Natural killer cell (primary cell): ENCODE measurements around the gene NIPAL1. TPM values are rescaled to one million over a fixed set of nuclear protein-coding genes. Genes with fewer than 3 reads are reported as not detected.

Experiments
- ATAC-seq, 3 donors: fragments of 150-1000 bp in 2 of 3; fragments of 200-7000 bp in 1 of 3; cut with Tn5 transposase; 1 replicate in 1 of 3; 2 replicates in 2 of 3; pipeline ENCODE4 v1.10.0; 2021; ENCODE audit warnings: mild to moderate bottlenecking in 2 of 3, moderate library complexity in 2 of 3
- DNase-seq, 2 donors: peaks; one replicate each; pipeline versions ENCODE4 v3.0.0 to v3.0.0-alpha.2; 2013 to 2021; ENCODE audit warnings: mixed read lengths in 1 of 2
- H3K27ac ChIP-seq: one replicate; pipeline ENCODE4 v1.5.1; 2013; ENCODE audit warnings: mild to moderate bottlenecking, low read length
- H3K27me3 ChIP-seq: one replicate; pipeline ENCODE4 v1.6.1; 2013; ENCODE audit warnings: low read length; ENCODE audit not compliant: control insufficient read depth, insufficient read depth
- H3K36me3 ChIP-seq: one replicate; pipeline ENCODE4 v1.6.1; 2013; ENCODE audit warnings: low read length; ENCODE audit not compliant: control insufficient read depth, insufficient read depth
- H3K4me1 ChIP-seq: one replicate; pipeline ENCODE4 v1.6.1; 2013; ENCODE audit warnings: low read length; ENCODE audit not compliant: control insufficient read depth, insufficient read depth
- H3K4me3 ChIP-seq: one replicate; pipeline ENCODE4 v1.5.1; 2013; ENCODE audit warnings: low read length
- H3K9me3 ChIP-seq: one replicate; pipeline ENCODE4 v1.6.1; 2013; ENCODE audit warnings: low read length; ENCODE audit not compliant: control insufficient read depth, insufficient read depth
- H3K27ac Mint-ChIP-seq, 2 donors: one replicate each; pipeline ENCODE4 v1.8.0; 2022; ENCODE audit warnings: mild to moderate bottlenecking in 2 of 2, mixed read lengths in 2 of 2, moderate library complexity in 1 of 2
- H3K27me3 Mint-ChIP-seq, 2 donors: one replicate each; pipeline ENCODE4 v1.8.0; 2022; ENCODE audit warnings: low read depth in 2 of 2, mixed read lengths in 2 of 2
- H3K36me3 Mint-ChIP-seq: one replicate; pipeline ENCODE4 v1.8.0; 2022; ENCODE audit warnings: mixed read lengths
- H3K4me1 Mint-ChIP-seq, 2 donors: one replicate each; pipeline ENCODE4 v1.8.0; 2022; ENCODE audit warnings: mixed read lengths in 2 of 2
- H3K4me3 Mint-ChIP-seq: one replicate; pipeline ENCODE4 v1.8.0; 2022; ENCODE audit warnings: mild to moderate bottlenecking, moderate library complexity, mixed read lengths
- H3K9me3 Mint-ChIP-seq, 2 donors: one replicate each; pipeline ENCODE4 v1.8.0; 2022; ENCODE audit warnings: mixed read lengths in 2 of 2
- CTCF ChIP-seq: fragments of 200-600 bp; IDR thresholded peaks from one replicate; pipeline ENCODE4 v1.8.0; 2022; ENCODE audit warnings: antibody characterized with exemption
- WGBS: methylation state at CpG from one replicate; pipeline ENCODE4 v1.1.7; 2013; ENCODE audit warnings: missing lambda C conversion rate; ENCODE audit not compliant: insufficient coverage; 5-methylcytosine and 5-hydroxymethylcytosine counted together
- intact Hi-C: fragments of 100-400 bp; cut with micrococcal nuclease; formaldehyde crosslinking; loops from one replicate; pipeline ENCODE4 v1.14.2; 2022
- total RNA-seq, 4 donors: library from RNA; stranded (reverse); fragments of 120-200 nt in 1 of 4; gene quantifications; one replicate each; pipeline versions ENCODE4 v1.2.3 to v1.2.4, GENCODE V29; 2013 to 2022

Gene NIPAL1
- total RNA-seq, 3 donors from 2014 or later (not counting 1 experiment from before 2014, with no cell fraction given), result 1.4 TPM; not detected in 2

- H3K4me3 ChIP-seq, result no peak overlapping the region
- no peaks in the 10 kb centered on the region for H3K9me3 ChIP-seq
- H3K36me3 ChIP-seq, result no peaks in the 10 kb centered on the region
- peaks cover 51 to 73% of the 10 kb centered on the region in 2 donors for H3K27me3 Mint-ChIP-seq
- peaks cover 50% of the 10 kb centered on the region for H3K4me1 ChIP-seq
- peaks cover 3% of the 10 kb centered on the region for H3K27me3 ChIP-seq
- intact Hi-C loops, result loop anchor here (5.0 kb wide), 1 partner anchor 85 kb away; the partner anchor contains the start of gene TXK
- no peak for TF ChIP-seq CTCF
- peak; percentile 82 to 93 (median 85) for ATAC-seq
- H3K27ac Mint-ChIP-seq, result peak overlapping the region; percentile 71 to 82
- WGBS, result 0% methylated on average over 3 of the region's 3 CpGs
- peak; percentile 67 to 74 for DNase-seq
- H3K27ac ChIP-seq, result no peak overlapping the region
- peaks cover 58 to 63% of the 10 kb centered on the region in 2 donors for H3K4me1 Mint-ChIP-seq
- peak overlapping the region; percentile 93 for H3K4me3 Mint-ChIP-seq
- H3K36me3 Mint-ChIP-seq, result peaks cover 6% of the 10 kb centered on the region
- H3K9me3 Mint-ChIP-seq, result no peaks in the 10 kb centered on the region
These were observed 30.9 kb downstream of the NIPAL1 start for GRCh38 chr4:48047421-48047844.

- no peak overlapping the region for H3K27ac ChIP-seq
- H3K27ac Mint-ChIP-seq, result peak overlapping the region in 1 of 2 donors; percentile 82
- H3K9me3 Mint-ChIP-seq, result no peaks in the 10 kb centered on the region
- H3K4me3 ChIP-seq, result no peak overlapping the region
- H3K36me3 ChIP-seq, result no peaks in the 10 kb centered on the region
- H3K9me3 ChIP-seq, result no peaks in the 10 kb centered on the region
- H3K4me1 Mint-ChIP-seq, result peaks cover 53 to 60% of the 10 kb centered on the region in 2 donors
- peak overlapping the region; percentile 93 for H3K4me3 Mint-ChIP-seq
- intact Hi-C loops, result loop anchor here (5.0 kb wide), 1 partner anchor 84 kb away; the partner anchor contains the start of gene TXK
- H3K36me3 Mint-ChIP-seq, result peaks cover 6% of the 10 kb centered on the region
- H3K27me3 ChIP-seq, result peaks cover 3% of the 10 kb centered on the region
- H3K4me1 ChIP-seq, result peaks cover 50% of the 10 kb centered on the region
- WGBS, result 100% methylated on average over 1 of the region's 1 CpG
- H3K27me3 Mint-ChIP-seq, result peaks cover 47 to 69% of the 10 kb centered on the region in 2 donors
- DNase-seq (no peak), ATAC-seq (peak in 2 of 3 donors; percentile 14 to 17)
- no peak for TF ChIP-seq CTCF
These were observed 31.3 kb downstream of the NIPAL1 start for GRCh38 chr4:48047896-48048295.

- DNase-seq (no peak), ATAC-seq (no peak)
- intact Hi-C loops, result loop anchor here (5.0 kb wide), 1 partner anchor 83 kb away; the partner anchor contains the start of gene TXK
- Histone ChIP-seq H3K9me3 (no peaks in the 10 kb centered on the region), H3K4me3 (no peak overlapping the region), H3K27me3 (no peaks in the 10 kb centered on the region), H3K27ac (no peak overlapping the region), H3K36me3 (no peaks in the 10 kb centered on the region), H3K4me1 (peaks cover 43% of the 10 kb centered on the region)
- no peak overlapping the region for H3K27ac Mint-ChIP-seq
- peaks cover 46 to 49% of the 10 kb centered on the region in 2 donors for H3K4me1 Mint-ChIP-seq
- WGBS, result 87% methylated on average over 8 of the region's 8 CpGs
- H3K9me3 Mint-ChIP-seq, result no peaks in the 10 kb centered on the region
- H3K27me3 Mint-ChIP-seq, result peaks cover 41 to 61% of the 10 kb centered on the region in 2 donors
- H3K36me3 Mint-ChIP-seq, result peaks cover 6% of the 10 kb centered on the region
- H3K4me3 Mint-ChIP-seq, result no peak overlapping the region
- TF ChIP-seq CTCF, result no peak
These were observed 32.9 kb downstream of the NIPAL1 start for GRCh38 chr4:48049483-48049882.

GRCh38 chr4:48051078-48051477 lies 34.5 kb downstream of the NIPAL1 start:
- Mint-ChIP-seq H3K4me1 (peaks cover 33 to 34% of the 10 kb centered on the region in 2 donors), H3K9me3 (no peaks in the 10 kb centered on the region), H3K36me3 (peaks cover 6% of the 10 kb centered on the region), H3K27ac (no peak overlapping the region), H3K27me3 (peaks cover 31 to 48% of the 10 kb centered on the region in 2 donors), H3K4me3 (no peak overlapping the region)
- Histone ChIP-seq H3K4me3 (no peak overlapping the region), H3K4me1 (peaks cover 28% of the 10 kb centered on the region), H3K27me3 (no peaks in the 10 kb centered on the region), H3K9me3 (no peaks in the 10 kb centered on the region), H3K36me3 (no peaks in the 10 kb centered on the region), H3K27ac (no peak overlapping the region)
- ATAC-seq (no peak), DNase-seq (no peak)
- intact Hi-C loops, result no loop called here
- WGBS, result 100% methylated on average over 1 of the region's 1 CpG
- TF ChIP-seq CTCF, result no peak
